H1 (cell line): ENCODE results near the gene NNMT. TPM values are rescaled to one million over a fixed set of nuclear protein-coding genes. Genes with fewer than 3 reads are reported as not detected.

ENCODE experiments used
- ATF3 ChIP-seq: IDR thresholded peaks from 2 replicates; pipeline ENCODE4 v1.6.1; 2011; ENCODE audit warnings: low read depth, mild to moderate bottlenecking, low read length; ENCODE audit not compliant: insufficient read depth
- polyA plus RNA-seq, 7 experiments: library from polyadenylated mRNA; depleted of rRNA in 3 of 7; stranded (reverse) in 5 of 7; unstranded in 2 of 7; fragments of >200 nt in 5 of 7; fragments of 200-250 nt in 2 of 7; gene quantifications; 1 replicate in 5 of 7; 2 replicates in 1 of 7; 4 replicates in 1 of 7; pipeline versions ENCODE4 v1.2.1 to v1.2.3, GENCODE V29; 2011 to 2013; ENCODE audit warnings: missing spikeins in 2 of 7, mixed read lengths in 2 of 7
- total RNA-seq: library from RNA; stranded (reverse); fragmentation: NEBNext Ultra II Directional; extraction: Animal tissue kit (Norgen Biotek cat#: 25700); gene quantifications from 2 replicates; pipeline ENCODE4 v1.2.1, GENCODE V29; 2021

NNMT gene
- total and polyA plus RNA-seq, 2 of the 8 experiments (the other 6 are each of a cell fraction or from before 2014, with no cell fraction given) = not detected

- no peak for TF ChIP-seq ATF3
- TF ChIP-seq, all 59 proteins: peak for 0
Observed at GRCh38 chr11:114295676-114296604, at the start of gene NNMT (continued).
